Measurements from ENCODE around the gene EML2. TPM values are rescaled to one million over a fixed set of nuclear protein-coding genes. Genes with fewer than 3 reads are reported as not detected.
"Not testable (repeated sequence)": the region's sequence is repeated elsewhere in the genome, so short reads cannot be mapped to it uniquely, and the experiment has no call there.

EML2 gene, protein sequence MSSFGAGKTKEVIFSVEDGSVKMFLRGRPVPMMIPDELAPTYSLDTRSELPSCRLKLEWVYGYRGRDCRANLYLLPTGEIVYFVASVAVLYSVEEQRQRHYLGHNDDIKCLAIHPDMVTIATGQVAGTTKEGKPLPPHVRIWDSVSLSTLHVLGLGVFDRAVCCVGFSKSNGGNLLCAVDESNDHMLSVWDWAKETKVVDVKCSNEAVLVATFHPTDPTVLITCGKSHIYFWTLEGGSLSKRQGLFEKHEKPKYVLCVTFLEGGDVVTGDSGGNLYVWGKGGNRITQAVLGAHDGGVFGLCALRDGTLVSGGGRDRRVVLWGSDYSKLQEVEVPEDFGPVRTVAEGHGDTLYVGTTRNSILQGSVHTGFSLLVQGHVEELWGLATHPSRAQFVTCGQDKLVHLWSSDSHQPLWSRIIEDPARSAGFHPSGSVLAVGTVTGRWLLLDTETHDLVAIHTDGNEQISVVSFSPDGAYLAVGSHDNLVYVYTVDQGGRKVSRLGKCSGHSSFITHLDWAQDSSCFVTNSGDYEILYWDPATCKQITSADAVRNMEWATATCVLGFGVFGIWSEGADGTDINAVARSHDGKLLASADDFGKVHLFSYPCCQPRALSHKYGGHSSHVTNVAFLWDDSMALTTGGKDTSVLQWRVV
- polyA plus RNA-seq (2012; ENCODE audit: missing spikeins), result 51.3 TPM

DNA sequence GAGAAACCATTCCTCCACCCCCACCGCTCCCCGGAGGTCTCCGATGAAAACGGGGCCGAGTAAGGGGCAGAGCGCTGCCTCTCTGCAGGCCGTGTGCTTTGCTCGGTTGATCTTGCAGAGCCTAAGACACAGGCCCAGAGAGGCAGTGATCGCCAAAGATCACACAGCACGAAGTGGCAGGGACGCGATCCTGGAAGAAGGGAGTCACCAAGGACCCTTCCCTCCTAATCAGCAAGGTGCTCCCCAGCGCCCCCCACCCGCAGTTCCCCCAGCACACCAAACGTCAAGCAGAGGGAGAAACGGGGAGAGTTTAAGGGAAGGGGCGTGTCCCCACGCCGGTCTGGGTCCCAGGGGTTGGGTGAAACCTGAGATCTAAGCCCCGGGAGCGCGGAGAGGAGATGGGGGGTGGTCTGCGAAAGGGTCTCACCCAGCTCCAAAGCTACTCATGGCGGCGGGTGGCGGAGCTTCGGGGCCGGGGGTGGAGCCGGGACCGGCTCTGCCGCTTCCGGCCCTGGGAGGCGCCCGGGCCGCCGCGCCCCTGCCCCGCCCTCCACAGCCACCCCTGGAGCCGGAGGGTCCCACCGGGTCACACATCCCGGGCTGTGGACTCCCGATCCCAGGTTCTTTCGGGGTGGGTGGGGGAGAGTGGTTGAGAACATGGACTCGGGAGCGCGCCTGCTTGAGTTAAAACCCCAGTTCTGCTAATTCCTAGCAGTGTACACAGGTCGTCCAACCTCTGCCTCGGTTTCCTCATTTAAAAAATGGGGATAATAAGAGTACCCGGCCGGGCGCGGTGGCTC is at the start of gene EML2:
Gene EML2, minus strand, starts transcription at position 468 of the 800 bp plus-strand sequence. Its CDS starts 21 bp downstream, at position 447.
- no peak for TF ChIP-seq POLR2AphosphoS5 (IDR thresholded peaks at IDR 0.05; ENCODE audit: low read depth, low read length)
- peak; percentile 56; the same call in 1 of the 2 replicates for TF ChIP-seq POLR2A (IDR thresholded peaks at IDR 0.05; ENCODE audit: low read depth, low read length)
- DNase-seq (ENCODE audit: insufficient read length) (peak; percentile 62), FAIRE-seq (peak; percentile 54)

DNA sequence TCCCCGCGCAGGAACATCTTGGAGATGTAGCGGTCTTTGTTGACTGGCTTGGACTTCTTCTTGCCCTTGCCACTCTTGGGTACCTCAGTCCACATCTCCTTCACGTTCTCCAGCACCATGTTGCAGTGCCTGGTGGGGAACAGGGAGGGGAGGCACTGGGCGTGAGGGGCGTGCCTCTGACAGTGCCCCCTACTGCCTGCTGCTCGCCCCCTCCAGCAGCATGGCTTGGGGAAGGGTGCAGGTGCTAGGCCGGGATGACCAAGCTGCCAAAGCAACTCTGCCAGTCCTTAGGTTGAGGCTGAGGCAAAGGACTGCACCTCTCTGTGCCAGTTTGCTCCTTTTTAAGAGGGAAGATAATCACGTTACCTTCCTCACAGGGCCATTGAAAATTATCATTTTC is 48.4 kb upstream of the EML2 start:
- FAIRE-seq (no peak), DNase-seq (ENCODE audit: insufficient read length) (no peak)
- TF ChIP-seq TAF1 (IDR thresholded peaks at IDR 0.05; ENCODE audit: borderline replicate concordance, low read depth, low read length), result no peak
- peak; percentile 35; the same call in 1 of the 2 replicates for TF ChIP-seq POLR2A (IDR thresholded peaks at IDR 0.05; ENCODE audit: low read depth, low read length)
- no peak for TF ChIP-seq POLR2AphosphoS5 (IDR thresholded peaks at IDR 0.05; ENCODE audit: low read depth, low read length)

DNA sequence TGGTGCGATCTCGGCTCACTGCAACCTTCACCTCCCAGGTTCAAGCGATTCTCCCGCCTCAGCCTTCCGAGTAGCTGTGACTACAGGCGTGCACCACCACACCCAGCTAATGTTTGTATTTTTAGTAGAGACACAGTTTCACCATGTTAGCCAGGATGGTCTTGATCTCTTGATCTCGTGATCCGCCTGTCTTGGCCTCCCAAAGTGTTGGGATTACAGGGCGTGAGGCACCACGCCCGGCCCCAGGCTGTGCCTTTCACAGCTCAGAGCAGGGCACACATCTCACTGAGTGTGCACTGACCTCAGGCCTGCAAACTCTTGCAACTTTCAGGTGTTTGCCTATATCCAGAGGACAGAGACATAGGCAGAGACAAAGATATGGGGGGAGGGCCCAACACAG is 45.8 kb upstream of the EML2 start:
- not testable (repeated sequence) for FAIRE-seq; DNase-seq (ENCODE audit: insufficient read length)

DNA sequence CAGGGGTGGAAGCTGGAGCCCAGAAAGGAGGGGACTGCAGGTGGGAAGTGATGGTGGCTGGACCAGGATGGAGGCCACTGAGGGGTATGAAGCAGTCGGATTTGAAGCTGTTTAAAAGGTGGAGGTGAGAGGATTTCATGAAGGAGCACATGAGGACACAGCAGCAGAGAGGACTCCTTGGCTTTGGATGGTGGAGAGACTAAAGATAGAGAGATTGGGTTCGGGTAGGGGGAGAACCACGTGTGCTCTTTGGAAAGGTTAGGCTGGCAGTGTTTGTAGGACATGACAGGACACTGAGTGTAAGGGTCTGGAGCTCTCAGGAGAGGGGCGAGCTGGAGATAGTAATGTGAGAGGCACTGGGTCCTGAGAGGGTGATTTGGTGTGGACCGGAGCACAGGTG is 43.7 kb upstream of the EML2 start:
- no peak for TF ChIP-seq POLR2A (IDR thresholded peaks at IDR 0.05; ENCODE audit: low read depth, low read length)
- no peak for TF ChIP-seq TAF1 (IDR thresholded peaks at IDR 0.05; ENCODE audit: borderline replicate concordance, low read depth, low read length)
- TF ChIP-seq POLR2AphosphoS5 (IDR thresholded peaks at IDR 0.05; ENCODE audit: low read depth, low read length), result no peak
- FAIRE-seq (no peak), DNase-seq (ENCODE audit: insufficient read length) (no peak)

DNA sequence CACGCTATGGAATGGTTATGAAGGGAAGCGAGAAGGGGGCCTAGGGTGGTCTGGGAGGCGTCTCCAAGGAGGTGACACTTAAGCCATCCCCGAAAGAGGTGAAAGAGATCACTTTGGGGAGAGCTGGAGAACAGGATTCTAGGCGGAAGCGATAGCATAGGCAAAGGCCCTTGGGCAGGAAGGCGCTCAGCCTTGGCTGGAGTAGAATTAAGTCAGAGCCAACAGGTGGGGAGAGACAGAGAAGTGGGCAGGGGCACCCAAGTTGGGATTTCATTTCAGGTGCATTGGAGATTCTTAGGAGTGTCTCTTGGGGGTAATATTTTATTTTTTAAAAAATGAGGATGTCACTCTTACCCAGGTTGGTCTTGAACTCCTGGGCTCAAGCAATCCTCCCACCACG is 42.9 kb upstream of the EML2 start:
- no peak for TF ChIP-seq POLR2AphosphoS5 (IDR thresholded peaks at IDR 0.05; ENCODE audit: low read depth, low read length)
- no peak for TF ChIP-seq TAF1 (IDR thresholded peaks at IDR 0.05; ENCODE audit: borderline replicate concordance, low read depth, low read length)
- no peak for TF ChIP-seq POLR2A (IDR thresholded peaks at IDR 0.05; ENCODE audit: low read depth, low read length)
- FAIRE-seq (no peak), DNase-seq (ENCODE audit: insufficient read length) (no peak)

DNA sequence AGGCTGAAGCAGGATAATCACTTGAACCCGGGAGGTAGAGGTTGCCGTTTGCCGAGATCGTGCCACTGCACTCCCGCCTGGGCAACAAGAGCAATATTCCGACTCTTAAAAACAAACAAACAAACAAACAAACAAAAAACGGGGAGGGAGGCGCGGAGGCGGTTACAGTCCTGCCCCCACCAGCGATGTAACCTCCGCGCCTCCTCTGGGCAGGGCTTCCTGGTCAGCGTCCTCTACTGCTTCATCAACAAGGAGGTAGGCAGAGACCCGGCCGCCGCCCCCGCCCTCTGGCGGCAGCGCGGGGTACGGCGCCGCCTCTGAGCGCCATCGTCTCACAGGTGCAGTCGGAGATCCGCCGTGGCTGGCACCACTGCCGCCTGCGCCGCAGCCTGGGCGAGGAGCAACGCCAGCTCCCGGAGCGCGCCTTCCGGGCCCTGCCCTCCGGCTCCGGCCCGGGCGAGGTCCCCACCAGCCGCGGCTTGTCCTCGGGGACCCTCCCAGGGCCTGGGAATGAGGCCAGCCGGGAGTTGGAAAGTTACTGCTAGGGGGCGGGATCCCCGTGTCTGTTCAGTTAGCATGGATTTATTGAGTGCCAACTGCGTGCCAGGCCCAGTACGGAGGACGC is 42.3 kb upstream of the EML2 start:
- TF ChIP-seq POLR2AphosphoS5 (IDR thresholded peaks at IDR 0.05; ENCODE audit: low read depth, low read length) (no peak), POLR2A (IDR thresholded peaks at IDR 0.05; ENCODE audit: low read depth, low read length) (no peak; the same call in 1 of the 2 replicates), TAF1 (IDR thresholded peaks at IDR 0.05; ENCODE audit: borderline replicate concordance, low read depth, low read length) (no peak)
- DNase-seq (ENCODE audit: insufficient read length), result peak; percentile 85
- peak; percentile 93 for FAIRE-seq

DNA sequence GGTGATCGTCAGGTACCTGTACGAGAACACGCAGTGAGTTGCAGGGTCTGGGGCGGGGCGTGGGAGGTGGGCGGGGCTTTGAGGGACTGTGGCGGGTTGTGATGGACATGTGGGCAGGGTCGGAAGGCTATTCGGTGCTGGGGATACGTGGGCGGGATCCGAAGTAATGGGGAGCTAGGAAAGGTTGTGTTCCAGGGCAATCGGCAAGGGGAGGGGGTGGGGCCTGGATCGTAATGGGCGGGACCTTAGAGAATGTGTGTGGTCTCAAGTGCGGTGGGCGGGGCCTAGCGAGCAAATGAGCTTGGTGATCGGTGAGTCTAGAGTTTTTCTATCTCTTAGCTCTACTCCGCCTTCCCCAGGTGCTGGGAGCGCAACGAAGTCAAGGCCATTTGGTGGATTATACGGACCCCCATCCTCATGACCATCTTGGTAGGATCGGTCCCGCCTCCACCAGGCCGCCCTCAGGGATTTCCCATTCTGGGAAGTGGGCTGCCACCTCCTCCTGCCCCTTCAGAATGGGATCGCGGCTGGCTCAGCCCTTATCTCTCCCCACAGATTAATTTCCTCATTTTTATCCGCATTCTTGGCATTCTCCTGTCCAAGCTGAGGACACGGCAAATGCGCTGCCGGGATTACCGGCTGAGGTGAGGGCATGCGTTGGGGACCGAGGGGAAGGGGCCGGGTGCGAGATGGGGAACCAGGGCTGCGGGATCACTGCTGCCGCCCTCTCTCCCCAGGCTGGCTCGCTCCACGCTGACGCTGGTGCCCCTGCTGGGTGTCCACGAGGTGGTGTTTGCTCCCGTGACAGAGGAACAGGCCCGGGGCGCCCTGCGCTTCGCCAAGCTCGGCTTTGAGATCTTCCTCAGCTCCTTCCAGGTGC is 38.4 kb upstream of the EML2 start:
- FAIRE-seq, result peak; percentile 91
- no peak for TF ChIP-seq POLR2A (IDR thresholded peaks at IDR 0.05; ENCODE audit: low read depth, low read length)
- peak; percentile 86 for DNase-seq (ENCODE audit: insufficient read length)

DNA sequence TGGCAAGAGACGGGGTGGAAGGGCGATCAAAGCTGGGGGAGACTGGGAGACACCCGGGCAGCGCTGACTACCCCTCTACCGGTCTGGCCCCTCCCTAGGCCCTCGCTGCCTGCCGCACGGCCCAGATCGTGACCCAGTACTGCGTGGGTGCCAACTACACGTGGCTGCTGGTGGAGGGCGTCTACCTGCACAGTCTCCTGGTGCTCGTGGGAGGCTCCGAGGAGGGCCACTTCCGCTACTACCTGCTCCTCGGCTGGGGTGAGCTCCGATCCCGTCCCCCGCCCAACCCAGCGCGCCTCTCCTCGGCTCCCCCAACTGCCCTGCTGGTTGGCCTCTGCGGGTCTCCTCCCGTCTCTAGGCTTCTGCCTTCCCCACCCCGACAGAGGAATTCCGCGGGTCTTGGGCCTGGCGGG is 37.7 kb upstream of the EML2 start:
- FAIRE-seq (no peak), DNase-seq (ENCODE audit: insufficient read length) (peak; percentile 57)
- TF ChIP-seq POLR2AphosphoS5 (IDR thresholded peaks at IDR 0.05; ENCODE audit: low read depth, low read length) (no peak), POLR2A (IDR thresholded peaks at IDR 0.05; ENCODE audit: low read depth, low read length) (no peak), TAF1 (IDR thresholded peaks at IDR 0.05; ENCODE audit: borderline replicate concordance, low read depth, low read length) (no peak)

DNA sequence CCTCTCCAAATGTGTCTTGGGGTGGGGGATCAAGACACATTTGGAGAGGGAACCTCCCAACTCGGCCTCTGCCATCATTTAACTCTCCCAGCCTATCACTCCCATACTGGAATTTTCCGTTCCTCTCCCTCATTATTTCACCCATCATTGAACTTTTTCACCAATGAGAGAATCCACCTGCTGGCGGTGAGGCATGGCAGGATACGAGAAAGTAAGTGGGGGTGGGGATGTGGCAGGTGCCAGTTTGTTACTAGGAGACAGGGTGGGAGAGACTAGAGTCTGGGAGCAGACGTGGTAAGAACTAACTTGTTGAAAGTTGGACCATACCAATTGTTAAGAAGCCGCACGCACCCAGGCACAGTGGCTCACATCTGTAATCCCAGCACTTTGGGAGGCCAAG is 35.7 kb upstream of the EML2 start:
- TF ChIP-seq TAF1 (IDR thresholded peaks at IDR 0.05; ENCODE audit: borderline replicate concordance, low read depth, low read length) (no peak), POLR2AphosphoS5 (IDR thresholded peaks at IDR 0.05; ENCODE audit: low read depth, low read length) (no peak), POLR2A (IDR thresholded peaks at IDR 0.05; ENCODE audit: low read depth, low read length) (no peak)
- FAIRE-seq (no peak), DNase-seq (ENCODE audit: insufficient read length) (no peak)

DNA sequence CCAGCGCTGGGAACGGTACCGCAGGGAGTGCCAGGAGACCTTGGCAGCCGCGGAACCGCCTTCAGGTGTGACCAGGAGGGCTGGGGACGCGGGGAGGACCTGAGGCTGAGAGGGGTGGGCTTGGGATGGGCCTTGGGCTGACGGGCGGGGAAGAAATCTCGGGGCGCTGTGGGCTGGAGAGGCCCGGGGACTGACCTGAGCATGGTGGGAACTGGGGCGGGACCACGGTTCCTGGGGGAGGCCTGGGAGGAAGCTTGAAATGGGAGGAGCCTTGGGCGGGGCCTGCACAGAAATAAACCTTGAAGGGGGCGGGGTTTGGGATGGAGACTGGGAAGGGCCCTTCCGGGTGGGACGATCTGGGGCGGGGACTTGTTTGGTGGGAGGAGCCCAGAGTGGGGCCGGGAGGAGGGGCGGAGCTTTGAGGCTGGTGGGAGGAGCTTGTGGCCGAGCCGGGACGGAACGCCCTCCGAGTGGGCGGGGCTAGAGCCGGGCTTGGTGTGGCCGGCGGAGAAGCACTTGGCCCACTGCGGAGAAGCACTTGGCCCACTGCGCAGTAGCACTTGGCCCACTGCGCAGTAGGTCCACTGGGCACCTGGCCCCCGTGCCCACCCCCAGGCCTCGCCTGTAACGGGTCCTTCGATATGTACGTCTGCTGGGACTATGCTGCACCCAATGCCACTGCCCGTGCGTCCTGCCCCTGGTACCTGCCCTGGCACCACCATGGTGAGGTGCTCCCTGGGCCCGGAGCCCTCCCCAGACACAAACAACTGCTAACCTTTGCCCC is 31.7 kb upstream of the EML2 start:
- FAIRE-seq, result peak; percentile 84
- TF ChIP-seq POLR2A (IDR thresholded peaks at IDR 0.05; ENCODE audit: low read depth, low read length) (no peak), POLR2AphosphoS5 (IDR thresholded peaks at IDR 0.05; ENCODE audit: low read depth, low read length) (no peak), TAF1 (IDR thresholded peaks at IDR 0.05; ENCODE audit: borderline replicate concordance, low read depth, low read length) (no peak)
- DNase-seq (ENCODE audit: insufficient read length), result peak; percentile 92

All from GM12892 (cell line).